HEK293T (cell line): Measurements from ENCODE around the gene CDHR1.

Experiments used
- ARNT ChIP-seq: fragments of 450-650 bp; IDR thresholded peaks from 2 replicates; pipeline ENCODE4 v1.6.1; 2017; ENCODE audit warnings: mild to moderate bottlenecking
- BHLHE40 ChIP-seq: fragments of 450-650 bp; IDR thresholded peaks from 2 replicates; pipeline ENCODE4 v1.6.1; 2016; ENCODE audit warnings: mild to moderate bottlenecking, moderate library complexity, borderline replicate concordance
- HDGF ChIP-seq: fragments of 450-650 bp; IDR thresholded peaks from 2 replicates; pipeline ENCODE4 v1.6.1; 2017; ENCODE audit warnings: antibody characterized with exemption, borderline replicate concordance
- LEF1 ChIP-seq: fragments of 450-650 bp; IDR thresholded peaks from 2 replicates; pipeline ENCODE4 v1.6.1; 2017; ENCODE audit warnings: mild to moderate bottlenecking, borderline replicate concordance
- SP1 ChIP-seq: fragments of 450-650 bp; IDR thresholded peaks from 2 replicates; pipeline ENCODE4 v1.6.1; 2017
- SUZ12 ChIP-seq: fragments of 450-650 bp; IDR thresholded peaks from 2 replicates; pipeline ENCODE4 v1.6.1; 2016; ENCODE audit warnings: mild to moderate bottlenecking
- TF ChIP-seq, protein P1 (sequence below): fragments of 450-650 bp; IDR thresholded peaks from 2 replicates; pipeline ENCODE4 v1.6.1; 2016

DNA sequence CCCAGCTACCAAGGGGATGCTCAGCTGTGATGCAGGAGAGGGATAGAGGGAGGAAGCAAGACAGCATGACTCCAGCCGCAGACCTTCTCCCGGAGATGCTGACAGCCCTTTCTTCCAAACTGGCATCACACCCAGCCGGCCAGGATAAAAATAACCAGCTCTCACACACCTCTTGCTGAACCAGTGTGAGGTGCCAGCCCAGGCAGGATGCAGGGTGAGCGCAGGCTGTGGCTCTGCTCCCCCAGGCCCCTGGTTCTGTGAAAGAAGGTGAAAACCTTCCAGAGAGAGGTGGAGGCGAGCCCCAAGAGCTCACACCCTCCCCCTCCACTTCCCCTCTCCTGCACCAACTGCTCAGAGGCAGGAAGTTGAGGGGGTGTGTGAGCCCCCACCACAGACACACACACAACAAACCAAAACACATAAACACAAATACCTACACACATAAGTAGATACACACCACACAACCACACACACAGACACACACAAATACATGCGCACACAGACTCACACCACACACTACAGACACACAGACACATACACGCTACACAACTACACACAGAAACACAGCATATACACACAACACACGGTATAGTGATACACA lies 16.7 kb upstream of the CDHR1 start:
- TF ChIP-seq BHLHE40 (no peak), SUZ12 (no peak), HDGF (no peak), ARNT (no peak), SP1 (no peak), LEF1 (no peak)
- TF ChIP-seq, protein P1, sequence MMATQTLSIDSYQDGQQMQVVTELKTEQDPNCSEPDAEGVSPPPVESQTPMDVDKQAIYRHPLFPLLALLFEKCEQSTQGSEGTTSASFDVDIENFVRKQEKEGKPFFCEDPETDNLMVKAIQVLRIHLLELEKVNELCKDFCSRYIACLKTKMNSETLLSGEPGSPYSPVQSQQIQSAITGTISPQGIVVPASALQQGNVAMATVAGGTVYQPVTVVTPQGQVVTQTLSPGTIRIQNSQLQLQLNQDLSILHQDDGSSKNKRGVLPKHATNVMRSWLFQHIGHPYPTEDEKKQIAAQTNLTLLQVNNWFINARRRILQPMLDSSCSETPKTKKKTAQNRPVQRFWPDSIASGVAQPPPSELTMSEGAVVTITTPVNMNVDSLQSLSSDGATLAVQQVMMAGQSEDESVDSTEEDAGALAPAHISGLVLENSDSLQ = no peak
